ENCODE results near the gene AP2A1.

DNA sequence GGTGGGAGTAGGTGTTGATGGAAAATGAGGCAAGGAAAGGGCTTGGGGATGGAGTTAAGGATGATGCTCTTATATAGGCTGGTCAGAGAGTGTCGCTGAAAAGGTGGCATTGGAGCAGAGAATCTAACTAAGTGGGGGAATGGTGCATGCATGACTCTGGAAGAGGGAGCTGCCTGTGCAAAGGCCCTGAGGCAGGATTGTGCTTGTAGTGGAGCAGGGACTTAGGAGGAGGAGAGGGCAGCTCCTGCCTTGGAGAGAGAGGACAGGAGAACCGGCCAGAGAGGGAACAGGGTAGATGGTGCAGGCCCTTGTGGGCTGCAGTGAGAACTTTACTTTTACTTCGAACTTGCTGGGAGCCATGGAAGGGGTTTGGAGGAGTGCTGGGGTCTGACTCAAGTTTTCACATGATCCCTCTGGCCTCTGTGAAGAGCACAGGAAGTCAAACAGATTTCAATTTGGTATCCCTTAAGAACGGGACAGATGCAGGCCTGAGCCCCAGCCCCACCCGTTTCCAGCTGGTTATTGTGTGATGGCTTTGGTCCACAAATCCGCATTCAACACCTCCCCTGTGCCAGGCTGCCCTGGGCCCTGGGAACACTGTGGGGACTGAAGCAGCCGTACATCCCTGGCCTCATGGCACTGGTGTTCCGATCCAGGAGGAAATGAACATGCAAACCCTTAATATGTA, 7.0 kb downstream of the AP2A1 start:
- no peak for TF ChIP-seq POLR2A (IDR thresholded peaks at IDR 0.05)
- TF ChIP-seq, protein P1, sequence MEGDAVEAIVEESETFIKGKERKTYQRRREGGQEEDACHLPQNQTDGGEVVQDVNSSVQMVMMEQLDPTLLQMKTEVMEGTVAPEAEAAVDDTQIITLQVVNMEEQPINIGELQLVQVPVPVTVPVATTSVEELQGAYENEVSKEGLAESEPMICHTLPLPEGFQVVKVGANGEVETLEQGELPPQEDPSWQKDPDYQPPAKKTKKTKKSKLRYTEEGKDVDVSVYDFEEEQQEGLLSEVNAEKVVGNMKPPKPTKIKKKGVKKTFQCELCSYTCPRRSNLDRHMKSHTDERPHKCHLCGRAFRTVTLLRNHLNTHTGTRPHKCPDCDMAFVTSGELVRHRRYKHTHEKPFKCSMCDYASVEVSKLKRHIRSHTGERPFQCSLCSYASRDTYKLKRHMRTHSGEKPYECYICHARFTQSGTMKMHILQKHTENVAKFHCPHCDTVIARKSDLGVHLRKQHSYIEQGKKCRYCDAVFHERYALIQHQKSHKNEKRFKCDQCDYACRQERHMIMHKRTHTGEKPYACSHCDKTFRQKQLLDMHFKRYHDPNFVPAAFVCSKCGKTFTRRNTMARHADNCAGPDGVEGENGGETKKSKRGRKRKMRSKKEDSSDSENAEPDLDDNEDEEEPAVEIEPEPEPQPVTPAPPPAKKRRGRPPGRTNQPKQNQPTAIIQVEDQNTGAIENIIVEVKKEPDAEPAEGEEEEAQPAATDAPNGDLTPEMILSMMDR (IDR thresholded peaks at IDR 0.05) = no peak

Data from right lobe of liver (tissue), 4 donors.